Measurements from ENCODE around the gene EIF5B.

GRCh38 chr2:99417396-99417795, 80.2 kb downstream of the EIF5B start:
- no peak for TF ChIP-seq NFRKB (IDR thresholded peaks at IDR 0.05)
- no peak for TF ChIP-seq PKNOX1 (IDR thresholded peaks at IDR 0.05)
- no peak for TF ChIP-seq ELF4 (IDR thresholded peaks at IDR 0.05)
